HepG2 (cell line): Measurements from ENCODE around the gene KHNYN. TPM values are rescaled to one million over a fixed set of nuclear protein-coding genes. Genes with fewer than 3 reads are reported as not detected.

ENCODE experiments used
- ATF1 ChIP-seq: IDR thresholded peaks from 2 replicates; pipeline ENCODE4 v1.6.1; 2016; ENCODE audit warnings: mild to moderate bottlenecking, control low read depth
- CSRNP2 ChIP-seq: sonication (generic); formaldehyde crosslinking; conservative IDR thresholded peaks from 2 replicates; pipeline ENCODE4 v1.8.0; 2022; ENCODE audit warnings: low read depth, missing genetic modification reagents
- HNF4A ChIP-seq: sonication (generic); formaldehyde crosslinking; IDR thresholded peaks from 2 replicates; pipeline ENCODE4 v1.4.0; 2020; ENCODE audit warnings: missing genetic modification reagents
- IRF2 ChIP-seq: IDR thresholded peaks from 2 replicates; pipeline ENCODE4 v1.6.1; 2018; ENCODE audit warnings: missing genetic modification reagents, missing compliant biosample characterization
- KLF13 ChIP-seq: sonication (generic); formaldehyde crosslinking; IDR thresholded peaks from 2 replicates; pipeline ENCODE4 v1.4.0; 2020; ENCODE audit warnings: mild to moderate bottlenecking, missing genetic modification reagents
- MXD4 ChIP-seq: IDR thresholded peaks from 2 replicates; pipeline ENCODE4 v1.6.1; 2016; ENCODE audit warnings: mild to moderate bottlenecking, missing biosample characterization, missing genetic modification reagents
- MZF1 ChIP-seq: sonication (generic); formaldehyde crosslinking; IDR thresholded peaks from 2 replicates; pipeline ENCODE4 v1.8.1; 2023; ENCODE audit warnings: mild to moderate bottlenecking, missing genetic modification reagents, borderline replicate concordance
- SMAD1 ChIP-seq: sonication (generic); formaldehyde crosslinking; IDR thresholded peaks from 2 replicates; pipeline ENCODE4 v1.4.0; 2020; ENCODE audit warnings: missing genetic modification reagents, low read depth, mild to moderate bottlenecking, borderline replicate concordance
- SMAD3 ChIP-seq: sonication (generic); formaldehyde crosslinking; IDR thresholded peaks from 2 replicates; pipeline ENCODE4 v1.4.0; 2020; ENCODE audit warnings: missing genetic modification reagents
- SPEN ChIP-seq: sonication (generic); formaldehyde crosslinking; IDR thresholded peaks from 2 replicates; pipeline ENCODE4 v1.5.1; 2020; ENCODE audit warnings: low read depth, mild to moderate bottlenecking, missing genetic modification reagents
- THAP11 ChIP-seq: IDR thresholded peaks from 2 replicates; pipeline ENCODE4 v1.6.1; 2016; ENCODE audit warnings: missing biosample characterization, missing genetic modification reagents
- ZNF230 ChIP-seq: sonication (generic); formaldehyde crosslinking; IDR thresholded peaks from 2 replicates; pipeline ENCODE4 v1.4.0; 2020; ENCODE audit warnings: mild to moderate bottlenecking, missing genetic modification reagents
- ZNF263 ChIP-seq: sonication (generic); formaldehyde crosslinking; IDR thresholded peaks from 2 replicates; pipeline ENCODE4 v1.4.0; 2020; ENCODE audit warnings: missing genetic modification reagents
- ZNF580 ChIP-seq: IDR thresholded peaks from 2 replicates; pipeline ENCODE4 v1.6.1; 2016; ENCODE audit warnings: low read depth, borderline replicate concordance
- ZNF713 ChIP-seq: sonication (generic); formaldehyde crosslinking; IDR thresholded peaks from 2 replicates; pipeline ENCODE4 v1.4.0; 2020; ENCODE audit warnings: mild to moderate bottlenecking, missing genetic modification reagents
- polyA plus RNA-seq, 8 experiments: library from polyadenylated mRNA; depleted of rRNA in 3 of 8; stranded (reverse) in 7 of 8; unstranded in 1 of 8; fragments of >200 nt; fragmentation: Illumina TruSeq in 4 of 8; extraction: Trizol in 4 of 8; gene quantifications; 2 replicates each; pipeline versions ENCODE4 v1.2.1 to v1.2.3, GENCODE V29; 2011 to 2016; ENCODE audit warnings: low read depth in 4 of 8, missing spikeins in 1 of 8, mixed read lengths in 1 of 8; ENCODE audit not compliant: insufficient read depth in 1 of 8
- total RNA-seq, 5 experiments: library from RNA; depleted of rRNA; stranded (reverse); fragments of >200 nt; fragmentation: Illumina TruSeq; extraction: Trizol; gene quantifications; 2 replicates each; pipeline ENCODE4 v1.2.3, GENCODE V29; 2016; ENCODE audit warnings: low read depth in 1 of 5
- TF ChIP-seq, protein P1 (sequence below): sonication (generic); formaldehyde crosslinking; IDR thresholded peaks from 2 replicates; pipeline ENCODE4 v1.4.0; 2020; ENCODE audit warnings: mild to moderate bottlenecking, missing genetic modification reagents, borderline replicate concordance
- TF ChIP-seq, protein P2 (sequence below): sonication (generic); formaldehyde crosslinking; IDR thresholded peaks from 2 replicates; pipeline ENCODE4 v1.4.0; 2020; ENCODE audit warnings: mild to moderate bottlenecking, missing genetic modification reagents
- TF ChIP-seq, protein P3 (sequence below): sonication (generic); formaldehyde crosslinking; IDR thresholded peaks from 2 replicates; pipeline ENCODE4 v1.4.0; 2020; ENCODE audit warnings: mild to moderate bottlenecking, low read depth, missing genetic modification reagents

The KHNYN gene
- total and polyA plus RNA-seq, 2 of the 13 experiments (the other 11 are each of a cell fraction or from before 2014, with no cell fraction given), result 52.8 to 75.7 TPM

DNA sequence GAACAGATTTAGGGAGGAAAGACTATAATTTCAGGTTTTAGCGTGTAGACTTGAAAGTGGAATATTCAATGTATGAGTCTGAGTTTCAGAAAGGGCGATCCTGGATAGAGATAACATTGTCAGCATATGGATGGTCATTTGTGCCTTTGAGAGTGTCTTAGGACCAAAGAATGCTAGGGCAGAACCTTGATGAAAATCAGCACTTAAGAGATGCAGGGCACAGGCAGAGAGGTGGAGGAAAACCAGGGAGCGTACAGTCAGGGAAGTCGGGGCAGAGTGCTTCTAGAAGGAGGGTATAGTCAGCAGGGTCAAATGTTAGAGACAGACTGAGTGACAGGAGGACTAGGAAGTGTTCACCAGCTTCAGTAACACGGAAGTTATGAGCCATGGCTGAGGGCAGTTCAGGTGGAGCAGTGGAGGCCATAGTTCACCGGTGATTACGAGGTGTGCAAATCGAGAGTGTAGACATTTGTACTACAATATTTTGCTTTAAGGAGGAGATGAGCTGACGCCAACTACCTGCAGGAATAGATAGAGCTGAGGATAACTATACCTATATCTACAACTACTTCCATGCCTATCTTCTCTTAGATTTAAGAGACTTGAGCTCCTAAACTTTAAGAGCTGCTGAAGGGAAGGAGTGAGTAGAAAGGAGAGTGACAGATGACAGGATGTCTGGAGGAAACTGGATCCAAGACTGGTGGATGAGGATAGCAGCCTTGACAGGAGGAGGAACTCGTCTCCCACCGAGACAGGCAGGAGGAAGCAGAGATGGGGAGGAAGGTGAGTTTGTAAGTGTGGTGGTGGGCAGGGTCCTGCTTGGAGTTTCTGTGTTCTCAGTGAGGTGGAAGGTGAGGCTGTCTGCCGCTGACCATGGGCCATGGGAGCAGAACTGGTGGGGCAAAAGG lies 6.8 kb upstream of the KHNYN start (continued):
- TF ChIP-seq, protein P1, sequence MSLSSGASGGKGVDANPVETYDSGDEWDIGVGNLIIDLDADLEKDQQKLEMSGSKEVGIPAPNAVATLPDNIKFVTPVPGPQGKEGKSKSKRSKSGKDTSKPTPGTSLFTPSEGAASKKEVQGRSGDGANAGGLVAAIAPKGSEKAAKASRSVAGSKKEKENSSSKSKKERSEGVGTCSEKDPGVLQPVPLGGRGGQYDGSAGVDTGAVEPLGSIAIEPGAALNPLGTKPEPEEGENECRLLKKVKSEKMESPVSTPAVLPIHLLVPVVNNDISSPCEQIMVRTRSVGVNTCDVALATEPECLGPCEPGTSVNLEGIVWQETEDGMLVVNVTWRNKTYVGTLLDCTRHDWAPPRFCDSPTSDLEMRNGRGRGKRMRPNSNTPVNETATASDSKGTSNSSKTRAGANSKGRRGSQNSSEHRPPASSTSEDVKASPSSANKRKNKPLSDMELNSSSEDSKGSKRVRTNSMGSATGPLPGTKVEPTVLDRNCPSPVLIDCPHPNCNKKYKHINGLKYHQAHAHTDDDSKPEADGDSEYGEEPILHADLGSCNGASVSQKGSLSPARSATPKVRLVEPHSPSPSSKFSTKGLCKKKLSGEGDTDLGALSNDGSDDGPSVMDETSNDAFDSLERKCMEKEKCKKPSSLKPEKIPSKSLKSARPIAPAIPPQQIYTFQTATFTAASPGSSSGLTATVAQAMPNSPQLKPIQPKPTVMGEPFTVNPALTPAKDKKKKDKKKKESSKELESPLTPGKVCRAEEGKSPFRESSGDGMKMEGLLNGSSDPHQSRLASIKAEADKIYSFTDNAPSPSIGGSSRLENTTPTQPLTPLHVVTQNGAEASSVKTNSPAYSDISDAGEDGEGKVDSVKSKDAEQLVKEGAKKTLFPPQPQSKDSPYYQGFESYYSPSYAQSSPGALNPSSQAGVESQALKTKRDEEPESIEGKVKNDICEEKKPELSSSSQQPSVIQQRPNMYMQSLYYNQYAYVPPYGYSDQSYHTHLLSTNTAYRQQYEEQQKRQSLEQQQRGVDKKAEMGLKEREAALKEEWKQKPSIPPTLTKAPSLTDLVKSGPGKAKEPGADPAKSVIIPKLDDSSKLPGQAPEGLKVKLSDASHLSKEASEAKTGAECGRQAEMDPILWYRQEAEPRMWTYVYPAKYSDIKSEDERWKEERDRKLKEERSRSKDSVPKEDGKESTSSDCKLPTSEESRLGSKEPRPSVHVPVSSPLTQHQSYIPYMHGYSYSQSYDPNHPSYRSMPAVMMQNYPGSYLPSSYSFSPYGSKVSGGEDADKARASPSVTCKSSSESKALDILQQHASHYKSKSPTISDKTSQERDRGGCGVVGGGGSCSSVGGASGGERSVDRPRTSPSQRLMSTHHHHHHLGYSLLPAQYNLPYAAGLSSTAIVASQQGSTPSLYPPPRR (CRISPR knock-in tag), result 0 out of 2 replicates have a peak, but pooled peaks have one; percentile 21
- 0 out of 2 replicates have a peak, but pooled peaks have one; percentile 77 for TF ChIP-seq CSRNP2 (CRISPR knock-in tag)
- TF ChIP-seq ZNF263, result 0 out of 2 replicates have a peak, but pooled peaks have one; percentile 47
- peak; percentile 80; the same call in 1 of the 2 replicates for TF ChIP-seq ZNF713 (CRISPR knock-in tag)
- TF ChIP-seq HNF4A (CRISPR knock-in tag), result peak; percentile 66; the same call in 1 of the 2 replicates
- peak; percentile 18; the same call in 1 of the 2 replicates for TF ChIP-seq SPEN (CRISPR knock-in tag)
- TF ChIP-seq ATF1 (CRISPR knock-in tag), result no peak
- TF ChIP-seq, protein P2, sequence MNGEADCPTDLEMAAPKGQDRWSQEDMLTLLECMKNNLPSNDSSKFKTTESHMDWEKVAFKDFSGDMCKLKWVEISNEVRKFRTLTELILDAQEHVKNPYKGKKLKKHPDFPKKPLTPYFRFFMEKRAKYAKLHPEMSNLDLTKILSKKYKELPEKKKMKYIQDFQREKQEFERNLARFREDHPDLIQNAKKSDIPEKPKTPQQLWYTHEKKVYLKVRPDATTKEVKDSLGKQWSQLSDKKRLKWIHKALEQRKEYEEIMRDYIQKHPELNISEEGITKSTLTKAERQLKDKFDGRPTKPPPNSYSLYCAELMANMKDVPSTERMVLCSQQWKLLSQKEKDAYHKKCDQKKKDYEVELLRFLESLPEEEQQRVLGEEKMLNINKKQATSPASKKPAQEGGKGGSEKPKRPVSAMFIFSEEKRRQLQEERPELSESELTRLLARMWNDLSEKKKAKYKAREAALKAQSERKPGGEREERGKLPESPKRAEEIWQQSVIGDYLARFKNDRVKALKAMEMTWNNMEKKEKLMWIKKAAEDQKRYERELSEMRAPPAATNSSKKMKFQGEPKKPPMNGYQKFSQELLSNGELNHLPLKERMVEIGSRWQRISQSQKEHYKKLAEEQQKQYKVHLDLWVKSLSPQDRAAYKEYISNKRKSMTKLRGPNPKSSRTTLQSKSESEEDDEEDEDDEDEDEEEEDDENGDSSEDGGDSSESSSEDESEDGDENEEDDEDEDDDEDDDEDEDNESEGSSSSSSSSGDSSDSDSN (CRISPR knock-in tag), result 0 out of 2 replicates have a peak, but pooled peaks have one; percentile 46
- TF ChIP-seq KLF13, result no peak
- TF ChIP-seq ZNF580, result peak; percentile 41; the same call in 1 of the 2 replicates
- TF ChIP-seq IRF2, result peak; percentile 55; the same call in 1 of the 2 replicates
- TF ChIP-seq MXD4 (CRISPR knock-in tag), result no peak
- TF ChIP-seq THAP11, result 0 out of 2 replicates have a peak, but pooled peaks have one; percentile 38
- TF ChIP-seq, protein P3, sequence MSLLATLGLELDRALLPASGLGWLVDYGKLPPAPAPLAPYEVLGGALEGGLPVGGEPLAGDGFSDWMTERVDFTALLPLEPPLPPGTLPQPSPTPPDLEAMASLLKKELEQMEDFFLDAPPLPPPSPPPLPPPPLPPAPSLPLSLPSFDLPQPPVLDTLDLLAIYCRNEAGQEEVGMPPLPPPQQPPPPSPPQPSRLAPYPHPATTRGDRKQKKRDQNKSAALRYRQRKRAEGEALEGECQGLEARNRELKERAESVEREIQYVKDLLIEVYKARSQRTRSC, result 0 out of 2 replicates have a peak, but pooled peaks have one; percentile 68
- TF ChIP-seq ZNF230, result 0 out of 2 replicates have a peak, but pooled peaks have one; percentile 31
- TF ChIP-seq SMAD1, result 0 out of 2 replicates have a peak, but pooled peaks have one; percentile 57
- TF ChIP-seq SMAD3 (CRISPR knock-in tag), result 0 out of 2 replicates have a peak, but pooled peaks have one; percentile 34
- TF ChIP-seq MZF1 (CRISPR knock-in tag), result 0 out of 2 replicates have a peak, but pooled peaks have one; percentile 20
